Retinal pigment epithelial cell (primary cell): ENCODE results near the gene JAZF1.

Experiments used
- DNase-seq: peaks from one replicate; pipeline ENCODE4 v3.0.0-alpha.2; 2010; ENCODE audit warnings: low read depth
- H3K4me3 ChIP-seq: 2 replicates; pipeline ENCODE4 v1.5.1; 2011; ENCODE audit warnings: mild to moderate bottlenecking, low read length, control low read depth, moderate library complexity
- CTCF ChIP-seq: conservative IDR thresholded peaks from 2 replicates; pipeline ENCODE4 v1.5.1; 2011; ENCODE audit warnings: low read depth, low read length, control low read depth, inconsistent platforms

JAZF1 gene

DNA sequence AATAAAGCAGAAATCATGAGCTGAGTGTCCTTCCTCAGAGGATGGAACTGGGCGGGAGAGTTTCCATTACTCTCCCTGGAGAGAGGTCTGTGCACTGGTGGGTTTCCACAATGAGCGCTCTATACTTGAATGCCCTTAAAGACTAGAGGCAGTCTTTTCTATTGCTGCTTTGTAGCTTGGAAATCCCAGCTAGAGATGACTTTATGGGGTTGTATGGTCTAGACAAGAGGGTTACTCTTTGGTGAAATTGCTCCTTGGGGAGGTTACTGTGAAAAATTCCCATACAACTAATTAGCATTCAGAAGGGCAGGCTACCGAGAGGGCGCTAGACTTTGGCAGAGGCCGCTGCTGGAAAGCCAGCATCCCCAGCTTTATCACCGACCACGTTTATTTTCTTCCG, 303.8 kb downstream of the JAZF1 start:
- DNase-seq, result no peak
- TF ChIP-seq CTCF, result no peak
- H3K4me3 ChIP-seq, result no peak overlapping the region

- no peak for TF ChIP-seq CTCF
- no peak for DNase-seq
- no peak overlapping the region for H3K4me3 ChIP-seq
These were observed 304.8 kb downstream of the JAZF1 start for GRCh38 chr7:27875832-27876231.

GRCh38 chr7:27875061-27875460, 305.5 kb downstream of the JAZF1 start:
- no peak for DNase-seq
- TF ChIP-seq CTCF, result no peak
- H3K4me3 ChIP-seq, result no peak overlapping the region

- TF ChIP-seq CTCF, result no peak
- peak; percentile 76 for DNase-seq
- no peak overlapping the region for H3K4me3 ChIP-seq
These were observed 306.3 kb downstream of the JAZF1 start for GRCh38 chr7:27873981-27874957.

DNA sequence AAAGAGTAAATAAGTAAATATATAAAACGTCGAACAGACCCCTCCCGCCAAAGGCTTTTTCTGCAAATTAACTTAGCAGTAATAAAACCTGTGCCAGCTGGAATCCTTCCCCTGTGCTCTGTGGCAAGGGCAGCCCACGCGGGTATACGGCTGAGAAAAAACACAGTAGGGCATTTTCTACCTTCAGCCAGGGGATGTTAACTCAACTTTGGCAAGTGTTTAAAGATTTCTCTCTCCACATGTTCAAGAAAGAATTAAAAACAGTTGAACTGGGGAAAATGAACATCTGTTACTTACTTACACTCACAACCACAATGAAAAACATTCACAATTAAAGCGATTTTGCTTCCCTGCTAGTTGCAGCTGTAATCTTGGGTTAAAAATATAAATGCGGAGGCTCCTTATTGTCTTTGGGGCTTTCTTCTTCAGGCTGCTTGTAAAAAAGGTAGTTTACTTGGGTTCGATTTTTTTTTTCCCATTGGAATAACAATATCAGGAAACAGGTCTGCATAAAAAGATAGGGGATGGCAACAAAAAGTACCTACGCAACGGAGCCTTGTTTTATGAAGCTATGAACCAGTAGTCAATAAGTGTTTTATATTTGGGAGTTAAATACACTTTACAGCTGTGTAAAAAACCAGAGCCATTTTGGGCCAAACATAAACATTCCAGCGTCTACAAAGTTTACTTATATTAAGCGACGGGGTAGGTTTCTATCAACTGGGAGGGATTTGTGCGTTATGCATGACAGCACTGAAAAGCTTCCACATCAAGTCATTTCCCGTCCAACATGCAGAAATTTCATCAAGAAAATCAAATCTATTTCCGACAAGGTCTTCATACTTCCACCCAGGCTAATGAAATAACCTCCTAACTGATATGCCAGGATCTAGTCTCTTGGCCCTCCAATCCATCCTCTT, 308.0 kb downstream of the JAZF1 start:
- TF ChIP-seq CTCF, result no peak
- H3K4me3 ChIP-seq, result no peak overlapping the region
- no peak for DNase-seq

GRCh38 chr7:27871866-27872265, 308.7 kb downstream of the JAZF1 start:
- DNase-seq, result no peak
- no peak for TF ChIP-seq CTCF
- H3K4me3 ChIP-seq, result no peak overlapping the region
